ENCODE results near the gene ZNF367. TPM values are rescaled to one million over a fixed set of nuclear protein-coding genes. Genes with fewer than 3 reads are reported as not detected.

Gene ZNF367
- total RNA-seq, 1 experiment from 2014 or later, result 55.5 TPM

- H3K4me1 ChIP-seq (replicated peaks), result peaks cover 9% of the 10 kb centered on the region
- H3K9me3 ChIP-seq (replicated peaks), result no peaks in the 10 kb centered on the region
- no peaks in the 10 kb centered on the region for H3K27me3 ChIP-seq (replicated peaks)
- no peak overlapping the region for H3K27ac ChIP-seq
- DNase-seq (ENCODE audit: low read depth in 1 of 2, low spot score in 2 of 2), result no peak
- H3K36me3 ChIP-seq, result no peaks in the 10 kb centered on the region
- no peak overlapping the region for H3K4me3 ChIP-seq
Measured at GRCh38 chr9:96425500-96426169, 7.5 kb upstream of the ZNF367 start.

GRCh38 chr9:96423985-96424336 lies 5.8 kb upstream of the ZNF367 start:
- H3K9me3 ChIP-seq (replicated peaks), result no peaks in the 10 kb centered on the region
- no peaks in the 10 kb centered on the region for H3K36me3 ChIP-seq
- no peak overlapping the region for H3K27ac ChIP-seq
- H3K4me3 ChIP-seq, result no peak overlapping the region
- H3K27me3 ChIP-seq (replicated peaks), result no peaks in the 10 kb centered on the region
- H3K4me1 ChIP-seq (replicated peaks), result peaks cover 22% of the 10 kb centered on the region
- DNase-seq (ENCODE audit: low read depth in 1 of 2, low spot score in 2 of 2), result no peak

- H3K4me3 ChIP-seq, result no peak overlapping the region
- H3K9me3 ChIP-seq (replicated peaks), result no peaks in the 10 kb centered on the region
- no peaks in the 10 kb centered on the region for H3K36me3 ChIP-seq
- H3K27ac ChIP-seq, result no peak overlapping the region
- DNase-seq (ENCODE audit: low read depth in 1 of 2, low spot score in 2 of 2), result no peak
- H3K27me3 ChIP-seq (replicated peaks), result no peaks in the 10 kb centered on the region
- H3K4me1 ChIP-seq (replicated peaks), result peaks cover 22% of the 10 kb centered on the region
Measured at GRCh38 chr9:96423322-96423984, 5.3 kb upstream of the ZNF367 start.

- Histone ChIP-seq H3K27ac (peak overlapping the region; percentile 96), H3K36me3 (peaks cover 15% of the 10 kb centered on the region), H3K4me3 (no peak overlapping the region), H3K27me3 (replicated peaks) (no peaks in the 10 kb centered on the region), H3K9me3 (replicated peaks) (no peaks in the 10 kb centered on the region), H3K4me1 (replicated peaks) (peaks cover 30% of the 10 kb centered on the region)
- DNase-seq (ENCODE audit: low read depth in 1 of 2, low spot score in 2 of 2), result peak; percentile 84 to 89
Measured at GRCh38 chr9:96420468-96421219, 2.5 kb upstream of the ZNF367 start.

GRCh38 chr9:96419691-96419969 lies 1.5 kb upstream of the ZNF367 start:
- peaks cover 16% of the 10 kb centered on the region for H3K36me3 ChIP-seq
- peak overlapping the region; percentile 77 for H3K4me3 ChIP-seq
- peak overlapping the region; percentile 96 for H3K27ac ChIP-seq
- no peaks in the 10 kb centered on the region for H3K27me3 ChIP-seq (replicated peaks)
- DNase-seq (ENCODE audit: low read depth in 1 of 2, low spot score in 2 of 2), result peak in 1 of 2 experiments; percentile 25
- H3K4me1 ChIP-seq (replicated peaks), result peaks cover 30% of the 10 kb centered on the region
- H3K9me3 ChIP-seq (replicated peaks), result no peaks in the 10 kb centered on the region

GRCh38 chr9:96418920-96419690 lies 935 bp upstream of the ZNF367 start:
- Histone ChIP-seq H3K36me3 (peaks cover 19% of the 10 kb centered on the region), H3K9me3 (replicated peaks) (no peaks in the 10 kb centered on the region), H3K27me3 (replicated peaks) (no peaks in the 10 kb centered on the region), H3K4me1 (replicated peaks) (peaks cover 30% of the 10 kb centered on the region), H3K4me3 (peak overlapping the region; percentile 77), H3K27ac (peak overlapping the region; percentile 96)
- DNase-seq (ENCODE audit: low read depth in 1 of 2, low spot score in 2 of 2), result peak; percentile 78 to 90

GRCh38 chr9:96417661-96418082 lies 498 bp downstream of the ZNF367 start:
- Histone ChIP-seq H3K36me3 (peaks cover 29% of the 10 kb centered on the region), H3K9me3 (replicated peaks) (no peaks in the 10 kb centered on the region), H3K4me1 (replicated peaks) (peaks cover 30% of the 10 kb centered on the region), H3K27me3 (replicated peaks) (no peaks in the 10 kb centered on the region), H3K27ac (peak overlapping the region; percentile 96), H3K4me3 (peak overlapping the region; percentile 77)
- DNase-seq (ENCODE audit: low read depth in 1 of 2, low spot score in 2 of 2), result no peak

- DNase-seq (ENCODE audit: low read depth in 1 of 2, low spot score in 2 of 2), result peak; percentile 80 to 85
- H3K4me1 ChIP-seq (replicated peaks), result peaks cover 30% of the 10 kb centered on the region
- peak overlapping the region; percentile 77 for H3K4me3 ChIP-seq
- H3K9me3 ChIP-seq (replicated peaks), result no peaks in the 10 kb centered on the region
- H3K27ac ChIP-seq, result peak overlapping the region; percentile 96
- no peaks in the 10 kb centered on the region for H3K27me3 ChIP-seq (replicated peaks)
- H3K36me3 ChIP-seq, result peaks cover 29% of the 10 kb centered on the region
Measured at GRCh38 chr9:96417051-96417586, 1.1 kb downstream of the ZNF367 start.

- Histone ChIP-seq H3K27ac (no peak overlapping the region), H3K4me3 (no peak overlapping the region), H3K9me3 (replicated peaks) (no peaks in the 10 kb centered on the region), H3K36me3 (peaks cover 44% of the 10 kb centered on the region), H3K4me1 (replicated peaks) (peaks cover 8% of the 10 kb centered on the region; the same call in 1 of the 2 replicates), H3K27me3 (replicated peaks) (no peaks in the 10 kb centered on the region)
- no peak for DNase-seq (ENCODE audit: low read depth in 1 of 2, low spot score in 2 of 2)
Measured at GRCh38 chr9:96413302-96414221, 4.6 kb downstream of the ZNF367 start.

GRCh38 chr9:96412174-96412913 lies 5.8 kb downstream of the ZNF367 start:
- H3K27me3 ChIP-seq (replicated peaks), result no peaks in the 10 kb centered on the region
- DNase-seq (ENCODE audit: low read depth in 1 of 2, low spot score in 2 of 2), result no peak
- H3K36me3 ChIP-seq, result peaks cover 42% of the 10 kb centered on the region
- no peak overlapping the region for H3K4me3 ChIP-seq
- peaks cover 8% of the 10 kb centered on the region; the same call in 1 of the 2 replicates for H3K4me1 ChIP-seq (replicated peaks)
- no peaks in the 10 kb centered on the region for H3K9me3 ChIP-seq (replicated peaks)
- H3K27ac ChIP-seq, result no peak overlapping the region

- Histone ChIP-seq H3K27me3 (replicated peaks) (no peaks in the 10 kb centered on the region), H3K27ac (no peak overlapping the region), H3K4me1 (replicated peaks) (peaks cover 2% of the 10 kb centered on the region; the same call in 1 of the 2 replicates), H3K4me3 (no peak overlapping the region), H3K36me3 (peaks cover 33% of the 10 kb centered on the region), H3K9me3 (replicated peaks) (no peaks in the 10 kb centered on the region)
- DNase-seq (ENCODE audit: low read depth in 1 of 2, low spot score in 2 of 2), result no peak
Measured at GRCh38 chr9:96411129-96411838, 6.9 kb downstream of the ZNF367 start.
